SU-DHL-6 (cell line): ENCODE measurements around the gene CEBPG.

ENCODE experiments used
- H2AFZ ChIP-seq: fragments of 200-600 bp; sonication (generic); 2 replicates; pipeline ENCODE4 v1.6.1; 2014; ENCODE audit warnings: low read depth, mild to moderate bottlenecking, moderate library complexity, mixed read lengths, antibody characterized with exemption, low read length; ENCODE audit not compliant: severe bottlenecking
- H3F3A ChIP-seq: fragments of 200-600 bp; shearing (Covaris generic); 2 replicates; pipeline ENCODE4 v1.6.0; 2016; ENCODE audit warnings: antibody characterized with exemption, mild to moderate bottlenecking; ENCODE audit not compliant: insufficient read depth
- H3K27ac ChIP-seq: fragments of 200-600 bp; sonication (generic); 2 replicates; pipeline ENCODE4 v1.5.1; 2016; ENCODE audit warnings: low read depth, mild to moderate bottlenecking, low read length, moderate library complexity, mixed read lengths
- H3K27me3 ChIP-seq: fragments of 200-600 bp; sonication (generic), shearing (Covaris generic); 2 replicates; pipeline ENCODE4 v1.6.0; 2014; ENCODE audit warnings: mild to moderate bottlenecking, low read length
- H3K36me3 ChIP-seq: fragments of 200-600 bp; sonication (generic); 2 replicates; pipeline ENCODE4 v1.6.1; 2014; ENCODE audit warnings: mild to moderate bottlenecking, low read length, mixed read lengths
- H3K4me2 ChIP-seq: fragments of 300-600, 200-600 bp; shearing (Covaris generic), sonication (generic); 2 replicates; pipeline ENCODE4 v1.6.0; 2014; ENCODE audit warnings: low read length, low read depth, mild to moderate bottlenecking; ENCODE audit not compliant: poor library complexity, severe bottlenecking
- H3K4me3 ChIP-seq: fragments of 200-600 bp; sonication (generic); 2 replicates; pipeline ENCODE4 v1.5.1; 2014; ENCODE audit warnings: antibody characterized with exemption, low read length, mild to moderate bottlenecking, mixed read lengths; ENCODE audit not compliant: insufficient read depth, poor library complexity, severe bottlenecking
- H3K79me2 ChIP-seq: fragments of 200-600 bp; sonication (generic); 2 replicates; pipeline ENCODE4 v1.6.1; 2014; ENCODE audit warnings: mild to moderate bottlenecking, low read length, moderate library complexity; ENCODE audit not compliant: insufficient read depth
- H3K9ac ChIP-seq: fragments of 200-600 bp; sonication (generic); 2 replicates; pipeline ENCODE4 v1.7.0; 2014; ENCODE audit warnings: mild to moderate bottlenecking, low read length
- H3K9me2 ChIP-seq: fragments of 200-600 bp; sonication (generic); replicated peaks from 2 replicates; pipeline ENCODE4 v1.6.1; 2014; ENCODE audit warnings: low read length; ENCODE audit not compliant: insufficient read depth
- H3K9me3 ChIP-seq: fragments of 200-600 bp; sonication (generic); 2 replicates; pipeline ENCODE4 v1.6.1; 2014; ENCODE audit warnings: low read length, mixed read lengths; ENCODE audit not compliant: insufficient read depth
- H4K20me1 ChIP-seq: fragments of 200-600 bp; sonication (generic); 2 replicates; pipeline ENCODE4 v1.6.1; 2014; ENCODE audit warnings: low read depth, mild to moderate bottlenecking, antibody characterized with exemption, low read length, moderate library complexity, mixed read lengths
- EZH2phosphoT487 ChIP-seq: fragments of 200-600 bp; sonication (generic), shearing (Covaris generic); conservative IDR thresholded peaks from 2 replicates; pipeline ENCODE4 v1.6.1; 2018; ENCODE audit warnings: mild to moderate bottlenecking, antibody characterized with exemption, low read length, moderate library complexity, mixed read lengths
- TF ChIP-seq, protein P1 (sequence below): fragments of 200-600 bp; sonication (generic); IDR thresholded peaks from one replicate; pipeline ENCODE4 v1.5.1; 2017; ENCODE audit warnings: antibody characterized with exemption, mild to moderate bottlenecking, low read length, moderate library complexity; ENCODE audit not compliant: insufficient read depth, poor library complexity, severe bottlenecking

Gene CEBPG

DNA sequence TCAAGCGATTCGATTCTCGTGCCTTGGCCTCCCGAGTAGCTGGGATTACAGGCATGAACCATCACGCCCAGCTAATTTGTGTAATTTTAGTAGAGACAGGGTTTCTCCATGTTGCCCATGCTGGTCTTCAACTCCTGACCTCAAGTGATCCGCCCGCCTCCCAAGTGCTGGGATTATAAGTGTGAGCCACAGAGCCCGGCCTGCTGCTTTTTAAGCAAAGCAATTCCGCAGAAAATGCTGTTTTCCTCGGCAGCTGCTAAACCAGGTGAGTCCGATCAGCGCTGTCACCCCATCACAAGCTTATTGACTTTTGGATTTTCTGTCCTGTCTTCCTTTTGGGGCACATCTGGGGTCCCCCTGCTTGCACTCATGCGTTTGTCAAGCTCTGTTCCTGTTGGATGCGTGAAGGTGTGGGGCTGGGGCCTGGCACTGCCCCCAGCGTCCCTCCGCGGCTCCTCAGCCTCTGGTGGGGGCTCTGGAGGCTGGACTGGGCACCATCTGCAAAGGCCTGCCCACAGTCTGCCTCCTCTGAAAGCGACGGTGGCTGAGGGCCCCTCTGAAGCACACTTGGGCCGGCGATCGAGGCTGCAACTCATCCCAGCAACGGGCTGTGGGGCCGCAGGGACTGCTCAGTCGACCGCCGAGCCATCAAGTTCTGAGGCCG, 25.7 kb downstream of the CEBPG start:
- no peaks in the 10 kb centered on the region for H3K27me3 ChIP-seq
- H3K9me3 ChIP-seq: no peaks in the 10 kb centered on the region
- no peak overlapping the region for H3K27ac ChIP-seq
- no peaks in the 10 kb centered on the region for H3K36me3 ChIP-seq
- no peak overlapping the region for H3K4me2 ChIP-seq
- H2AFZ ChIP-seq: no peak overlapping the region
- no peak overlapping the region for H3K4me3 ChIP-seq
- no peaks in the 10 kb centered on the region for H3K9me2 ChIP-seq
- H3K79me2 ChIP-seq: no peaks in the 10 kb centered on the region
- no peaks in the 10 kb centered on the region for H4K20me1 ChIP-seq
- no peaks in the 10 kb centered on the region for H3F3A ChIP-seq
- no peak overlapping the region for H3K9ac ChIP-seq
- no peak for TF ChIP-seq EZH2phosphoT487
- TF ChIP-seq, protein P1, sequence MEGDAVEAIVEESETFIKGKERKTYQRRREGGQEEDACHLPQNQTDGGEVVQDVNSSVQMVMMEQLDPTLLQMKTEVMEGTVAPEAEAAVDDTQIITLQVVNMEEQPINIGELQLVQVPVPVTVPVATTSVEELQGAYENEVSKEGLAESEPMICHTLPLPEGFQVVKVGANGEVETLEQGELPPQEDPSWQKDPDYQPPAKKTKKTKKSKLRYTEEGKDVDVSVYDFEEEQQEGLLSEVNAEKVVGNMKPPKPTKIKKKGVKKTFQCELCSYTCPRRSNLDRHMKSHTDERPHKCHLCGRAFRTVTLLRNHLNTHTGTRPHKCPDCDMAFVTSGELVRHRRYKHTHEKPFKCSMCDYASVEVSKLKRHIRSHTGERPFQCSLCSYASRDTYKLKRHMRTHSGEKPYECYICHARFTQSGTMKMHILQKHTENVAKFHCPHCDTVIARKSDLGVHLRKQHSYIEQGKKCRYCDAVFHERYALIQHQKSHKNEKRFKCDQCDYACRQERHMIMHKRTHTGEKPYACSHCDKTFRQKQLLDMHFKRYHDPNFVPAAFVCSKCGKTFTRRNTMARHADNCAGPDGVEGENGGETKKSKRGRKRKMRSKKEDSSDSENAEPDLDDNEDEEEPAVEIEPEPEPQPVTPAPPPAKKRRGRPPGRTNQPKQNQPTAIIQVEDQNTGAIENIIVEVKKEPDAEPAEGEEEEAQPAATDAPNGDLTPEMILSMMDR: no peak

DNA sequence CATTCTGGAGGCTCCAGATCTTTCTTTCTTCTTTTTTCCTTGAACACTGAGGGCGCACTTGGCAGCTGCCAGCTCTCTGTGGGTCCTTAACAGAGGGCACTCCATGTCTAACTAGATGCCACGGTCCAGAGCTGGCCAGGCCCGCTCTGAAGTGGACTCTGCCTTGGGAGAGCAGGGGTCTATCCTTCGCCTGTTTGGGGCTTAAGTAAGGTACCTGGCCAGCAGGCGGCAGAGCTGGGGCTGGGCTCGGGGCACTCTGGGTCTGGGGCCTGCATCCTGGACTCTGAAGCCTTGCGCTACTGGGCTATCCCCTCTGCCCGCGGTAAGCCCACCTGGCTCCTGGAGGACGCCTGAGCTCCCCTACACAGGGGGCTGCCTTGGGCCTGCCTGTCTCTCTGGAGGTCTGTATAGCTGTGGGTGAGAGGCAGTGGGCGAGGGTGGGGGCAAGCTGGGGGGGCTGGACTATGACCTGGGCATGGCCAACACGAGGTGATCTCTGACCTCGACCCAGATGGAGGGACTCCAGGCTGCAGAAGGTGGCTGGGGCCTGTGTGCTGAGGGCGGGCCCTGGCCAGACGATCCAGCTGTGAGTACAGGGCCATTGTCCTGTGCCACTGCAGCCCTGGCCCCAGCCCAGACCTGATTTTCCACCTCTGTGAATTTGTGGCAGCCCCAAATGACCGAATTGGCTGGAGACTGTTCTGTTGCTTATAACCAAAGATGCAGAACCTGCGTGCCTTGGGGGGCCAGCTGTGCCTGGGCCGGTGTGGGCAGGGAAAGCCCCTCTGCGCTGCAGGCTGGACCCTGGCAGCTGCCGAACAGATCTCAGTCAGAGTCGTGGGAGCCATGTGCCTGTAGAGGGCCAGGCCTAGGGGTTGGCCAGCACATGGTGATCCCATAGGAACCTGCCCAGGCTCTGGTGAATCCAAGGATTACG, 26.5 kb downstream of the CEBPG start:
- no peaks in the 10 kb centered on the region for H3K9me3 ChIP-seq
- TF ChIP-seq, protein P1: no peak
- TF ChIP-seq EZH2phosphoT487: no peak
- no peak overlapping the region for H3K4me2 ChIP-seq
- no peaks in the 10 kb centered on the region for H3K27me3 ChIP-seq
- H3K79me2 ChIP-seq: no peaks in the 10 kb centered on the region
- H3K9me2 ChIP-seq: no peaks in the 10 kb centered on the region
- no peak overlapping the region for H3K27ac ChIP-seq
- H3K4me3 ChIP-seq: no peak overlapping the region
- no peak overlapping the region for H3K9ac ChIP-seq
- no peaks in the 10 kb centered on the region for H4K20me1 ChIP-seq
- H3K36me3 ChIP-seq: no peaks in the 10 kb centered on the region
- H2AFZ ChIP-seq: no peak overlapping the region
- no peaks in the 10 kb centered on the region for H3F3A ChIP-seq

DNA sequence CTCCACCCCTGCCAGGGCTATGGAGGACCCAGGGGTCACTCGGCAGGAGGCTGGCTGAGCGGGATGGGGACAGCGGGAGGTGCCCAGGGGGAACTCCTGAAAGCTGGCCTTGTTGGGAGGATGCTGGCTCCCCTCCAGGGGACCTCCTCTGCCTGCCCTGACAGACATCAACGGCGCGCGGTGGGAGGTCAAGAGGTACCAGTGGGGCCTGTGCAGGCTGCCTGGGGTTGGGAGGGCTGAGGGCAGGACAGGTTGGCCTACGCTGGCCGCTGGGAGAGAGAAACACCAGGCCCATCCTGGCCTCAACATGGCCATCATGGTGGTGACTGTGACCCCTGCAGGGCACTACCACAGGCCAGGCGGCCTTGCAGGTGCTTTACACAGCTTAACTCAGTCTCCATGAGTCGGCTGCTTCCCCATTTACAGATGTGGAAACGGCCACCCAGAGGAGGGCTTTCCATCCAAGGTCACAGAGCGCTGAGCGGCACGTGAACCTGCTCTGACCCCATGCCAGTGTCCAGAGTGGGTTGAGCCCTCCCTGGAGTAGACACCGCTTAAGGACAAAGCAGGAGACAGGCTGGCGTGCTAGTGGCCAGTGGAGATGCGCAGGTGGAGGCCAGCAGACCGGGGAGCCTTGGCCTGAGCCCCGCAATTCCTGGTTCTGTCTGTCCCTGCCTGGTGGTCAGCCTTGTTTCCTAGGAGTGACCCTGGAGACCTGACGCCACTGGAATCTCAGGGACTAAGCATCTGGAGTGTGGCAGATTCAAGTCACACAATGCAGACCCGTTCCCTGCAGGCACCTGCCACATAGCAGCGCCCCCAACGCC, 27.6 kb downstream of the CEBPG start:
- Histone ChIP-seq H3K4me2 (no peak overlapping the region), H3F3A (no peaks in the 10 kb centered on the region), H3K27ac (no peak overlapping the region), H3K36me3 (no peaks in the 10 kb centered on the region), H3K79me2 (no peaks in the 10 kb centered on the region), H4K20me1 (no peaks in the 10 kb centered on the region), H3K9me3 (no peaks in the 10 kb centered on the region), H3K27me3 (no peaks in the 10 kb centered on the region), H2AFZ (no peak overlapping the region), H3K9ac (no peak overlapping the region), H3K4me3 (no peak overlapping the region), H3K9me2 (no peaks in the 10 kb centered on the region)
- TF ChIP-seq EZH2phosphoT487: no peak
- TF ChIP-seq, protein P1: no peak
